PC-9 (cell line): ENCODE results near the gene ZNF787. TPM values are rescaled to one million over a fixed set of nuclear protein-coding genes. Genes with fewer than 3 reads are reported as not detected.

Experiments
- BruUV-seq: library from RNA; stranded (reverse); fragments of 400-500 nt; replicated peaks from 2 replicates; lab custom pipeline; 2021; lab: Mats Ljungman, UMichigan
- CTCF ChIA-PET: fragments of 300-600 bp; sonication (Branson Sonifier 250); formaldehyde crosslinking; loops from one replicate; lab custom pipeline; 2022; ENCODE audit warnings: antibody characterized with exemption; lab: Charles Lee
- POLR2A ChIA-PET: fragments of 300-600 bp; sonication (Branson Sonifier 250); formaldehyde crosslinking; loops from one replicate; lab custom pipeline; 2022; ENCODE audit warnings: antibody characterized with exemption; ENCODE audit not compliant: unreplicated experiment; lab: Charles Lee
- DNase-seq, 2 experiments: peaks; one replicate each; pipeline versions ENCODE4 v3.0.0 to v3.0.0-alpha.2; 2015 to 2022; ENCODE audit warnings: mixed read lengths in 1 of 2
- H2AFZ ChIP-seq: fragments of 200-600 bp; sonication (generic); 2 replicates; pipeline ENCODE4 v1.8.1; 2017; ENCODE audit warnings: antibody characterized with exemption
- H3F3A ChIP-seq: fragments of 200-600 bp; sonication (generic); 2 replicates; pipeline ENCODE4 v1.8.1; 2017; ENCODE audit warnings: antibody characterized with exemption, mild to moderate bottlenecking, low read depth; ENCODE audit not compliant: insufficient read depth
- H3K27ac ChIP-seq: fragments of 200-600 bp; sonication (generic); 2 replicates; pipeline ENCODE4 v1.6.1; 2016; ENCODE audit warnings: mixed run types
- H3K27me3 ChIP-seq: fragments of 200-600 bp; sonication (generic); 2 replicates; pipeline ENCODE4 v1.6.1; 2016; ENCODE audit warnings: low read depth, mixed run types; ENCODE audit not compliant: insufficient read depth
- H3K36me3 ChIP-seq: fragments of 200-600 bp; sonication (generic); 2 replicates; pipeline ENCODE4 v1.6.1; 2016; ENCODE audit warnings: low read depth, mixed run types
- H3K4me1 ChIP-seq: fragments of 200-600 bp; sonication (generic); replicated peaks from 2 replicates; pipeline ENCODE4 v1.6.1; 2016; ENCODE audit warnings: mixed run types; ENCODE audit not compliant: insufficient read depth
- H3K4me2 ChIP-seq: fragments of 200-600 bp; sonication (generic); 2 replicates; pipeline ENCODE4 v1.6.1; 2017; ENCODE audit warnings: mixed run types
- H3K4me3 ChIP-seq: fragments of 200-600 bp; sonication (generic); 2 replicates; pipeline ENCODE4 v1.6.1; 2016; ENCODE audit warnings: mixed run types
- H3K79me2 ChIP-seq: fragments of 200-600 bp; sonication (generic); 2 replicates; pipeline ENCODE4 v1.6.1; 2017; ENCODE audit warnings: low read depth, mixed run types
- H3K9me2 ChIP-seq: fragments of 200-600 bp; sonication (generic); 2 replicates; pipeline ENCODE4 v1.8.1; 2017; ENCODE audit warnings: mild to moderate bottlenecking; ENCODE audit not compliant: insufficient read depth
- H3K9me3 ChIP-seq: fragments of 200-600 bp; sonication (generic); 2 replicates; pipeline ENCODE4 v1.8.1; 2016; ENCODE audit warnings: low read depth; ENCODE audit not compliant: insufficient read depth
- H4K20me1 ChIP-seq: fragments of 200-600 bp; sonication (generic); 2 replicates; pipeline ENCODE4 v1.8.1; 2017; ENCODE audit not compliant: insufficient read depth
- CTCF ChIP-seq: fragments of 200-600 bp; sonication (generic); conservative IDR thresholded peaks from 2 replicates; pipeline ENCODE4 v1.6.1; 2017; ENCODE audit warnings: mixed run types, antibody characterized with exemption, mild to moderate bottlenecking, moderate library complexity
- EZH2 ChIP-seq: fragments of 200-600 bp; sonication (generic); IDR thresholded peaks from 2 replicates; pipeline ENCODE4 v1.8.0; 2017; ENCODE audit warnings: antibody characterized with exemption, low read depth
- intact Hi-C: fragments of 100-400 bp; cut with micrococcal nuclease; formaldehyde crosslinking; loops from one replicate; pipeline ENCODE4 v1.10.0; 2022; ENCODE audit not compliant: unreplicated experiment
- total RNA-seq: library from RNA; stranded (reverse); gene quantifications from 2 replicates; pipeline ENCODE4 v1.2.3, GENCODE V29; 2021

The ZNF787 gene
- total RNA-seq, 1 experiment from 2014 or later, result 51.4 TPM

GRCh38 chr19:56144831-56145230 is 23.7 kb upstream of the ZNF787 start:
- no peaks in the 10 kb centered on the region for H3K27me3 ChIP-seq
- no peaks in the 10 kb centered on the region for H3K9me2 ChIP-seq
- TF ChIP-seq CTCF (no peak), EZH2 (no peak)
- peaks cover 4% of the 10 kb centered on the region; the same call in 1 of the 2 replicates for H3K36me3 ChIP-seq
- no peak overlapping the region for H3K4me3 ChIP-seq
- H3K4me2 ChIP-seq, result no peak overlapping the region
- peaks cover 23% of the 10 kb centered on the region for H3K4me1 ChIP-seq
- no peaks in the 10 kb centered on the region for H3K9me3 ChIP-seq
- H3K27ac ChIP-seq, result no peak overlapping the region
- H3F3A ChIP-seq, result peaks cover 13% of the 10 kb centered on the region
- CTCF ChIA-PET, result interaction anchor here (0.6 kb wide), 1 partner anchor 33 kb away, joined by 5 read pairs; no protein-coding TSS in a partner anchor
- no TSS peak for BruUV-seq
- no peak overlapping the region for H2AFZ ChIP-seq
- DNase-seq, result peak in 1 of 2 experiments; percentile 28
- POLR2A ChIA-PET, result no interaction called here
- intact Hi-C loops, result loop anchor here (5.0 kb wide), 1 partner anchor 493 kb away; no protein-coding TSS in a partner anchor
- H4K20me1 ChIP-seq, result peaks cover 31% of the 10 kb centered on the region
- peaks cover 48% of the 10 kb centered on the region for H3K79me2 ChIP-seq

GRCh38 chr19:56144376-56144775 is 23.3 kb upstream of the ZNF787 start:
- intact Hi-C loops, result loop anchor here (5.0 kb wide), 1 partner anchor 492 kb away; no protein-coding TSS in a partner anchor
- DNase-seq, result no peak
- no peaks in the 10 kb centered on the region for H3K9me3 ChIP-seq
- ChIA-PET POLR2A (no interaction called here), CTCF (interaction anchor here (0.6 kb wide), 1 partner anchor 33 kb away, joined by 5 read pairs; no protein-coding TSS in a partner anchor)
- H3K4me3 ChIP-seq, result no peak overlapping the region
- H4K20me1 ChIP-seq, result peaks cover 26% of the 10 kb centered on the region
- BruUV-seq, result no TSS peak
- peaks cover 13% of the 10 kb centered on the region for H3F3A ChIP-seq
- H3K27ac ChIP-seq, result no peak overlapping the region
- TF ChIP-seq EZH2, result no peak
- TF ChIP-seq CTCF, result no peak
- H3K79me2 ChIP-seq, result peaks cover 44% of the 10 kb centered on the region
- peaks cover 25% of the 10 kb centered on the region for H3K4me1 ChIP-seq
- H2AFZ ChIP-seq, result no peak overlapping the region
- H3K9me2 ChIP-seq, result no peaks in the 10 kb centered on the region
- H3K27me3 ChIP-seq, result no peaks in the 10 kb centered on the region
- H3K36me3 ChIP-seq, result no peaks in the 10 kb centered on the region; the same call in 1 of the 2 replicates
- H3K4me2 ChIP-seq, result no peak overlapping the region

- BruUV-seq, result no TSS peak
- no peaks in the 10 kb centered on the region for H3K9me3 ChIP-seq
- peaks cover 44% of the 10 kb centered on the region for H3K79me2 ChIP-seq
- H3K9me2 ChIP-seq, result no peaks in the 10 kb centered on the region
- H3K36me3 ChIP-seq, result no peaks in the 10 kb centered on the region; the same call in 1 of the 2 replicates
- H3K4me1 ChIP-seq, result peaks cover 29% of the 10 kb centered on the region
- intact Hi-C loops, result loop anchor here (5.0 kb wide), 1 partner anchor 491 kb away; no protein-coding TSS in a partner anchor
- peaks cover 26% of the 10 kb centered on the region for H4K20me1 ChIP-seq
- H3K4me2 ChIP-seq, result peak overlapping the region; percentile 96; the same call in 1 of the 2 replicates
- H3F3A ChIP-seq, result peaks cover 17% of the 10 kb centered on the region
- TF ChIP-seq EZH2, result no peak
- no peak for TF ChIP-seq CTCF
- POLR2A ChIA-PET, result no interaction called here
- no peaks in the 10 kb centered on the region for H3K27me3 ChIP-seq
- no peak for DNase-seq
- H3K4me3 ChIP-seq, result no peak overlapping the region
- H3K27ac ChIP-seq, result no peak overlapping the region
- CTCF ChIA-PET, result interaction anchor here (1.0 kb wide), 1 partner anchor 77 kb away, joined by 3 read pairs; no protein-coding TSS in a partner anchor
- H2AFZ ChIP-seq, result no peak overlapping the region
These were observed 21.9 kb upstream of the ZNF787 start for GRCh38 chr19:56142897-56143434.
